HEK293 (cell line): ENCODE data around the gene PRR19.
A peak's percentile ranks its signal among the peaks of the same experiment; 100 is the strongest.

Experiments used
- CTCF ChIA-PET: fragments of 350-600 bp; formaldehyde crosslinking; extraction: SDS; loops from one replicate; lab custom pipeline; 2021; ENCODE audit warnings: antibody characterized with exemption; lab: Yijun Ruan, JAX
- POLR2A ChIA-PET: fragments of 300-600 bp; formaldehyde crosslinking; extraction: SDS; loops from one replicate; lab custom pipeline; 2020; ENCODE audit warnings: antibody characterized with exemption, inconsistent platforms; lab: Yijun Ruan, JAX
- H3K27ac ChIP-seq: fragments of 200-500 bp; sonication (Bioruptor generic); 2 replicates; pipeline ENCODE4 v1.5.1; 2014; ENCODE audit warnings: low read depth, low read length, control low read depth, inconsistent platforms; ENCODE audit errors: extremely low read depth
- H3K36me3 ChIP-seq, 2 experiments: fragments of 200-500 bp in 1 of 2; sonication (Bioruptor generic) in 1 of 2; 1 replicate in 1 of 2; 2 replicates in 1 of 2; pipeline ENCODE4 v1.5.1; 2014 to 2017; ENCODE audit warnings: inconsistent platforms in 2 of 2, low read length in 2 of 2; ENCODE audit not compliant: control insufficient read depth in 2 of 2, insufficient read depth in 1 of 2
- H3K4me1 ChIP-seq: fragments of 200-500 bp; sonication (Bioruptor generic); 2 replicates; pipeline ENCODE4 v1.5.1; 2014; ENCODE audit warnings: mild to moderate bottlenecking, low read length, inconsistent platforms; ENCODE audit not compliant: control insufficient read depth, insufficient read depth
- H3K4me3 ChIP-seq: 2 replicates; pipeline ENCODE4 v1.5.1; 2011; ENCODE audit warnings: low read depth, mild to moderate bottlenecking, control low read depth, low read length, moderate library complexity
- H3K9me3 ChIP-seq: fragments of 200-500 bp; sonication (Bioruptor generic); 2 replicates; pipeline ENCODE4 v1.5.1; 2014; ENCODE audit warnings: low read depth, low read length, inconsistent platforms; ENCODE audit not compliant: control insufficient read depth, insufficient read depth
- KLF1 ChIP-seq: fragments of 450-650 bp; formaldehyde crosslinking; IDR thresholded peaks from 2 replicates; pipeline ENCODE4 v1.5.1; 2016; ENCODE audit warnings: missing biosample characterization, missing genetic modification characterization
- KLF7 ChIP-seq: fragments of 450-650 bp; formaldehyde crosslinking; IDR thresholded peaks from 2 replicates; pipeline ENCODE4 v1.5.1; 2016; ENCODE audit warnings: missing biosample characterization, missing genetic modification characterization, borderline replicate concordance
- MYNN ChIP-seq: fragments of 450-650 bp; formaldehyde crosslinking; IDR thresholded peaks from 2 replicates; pipeline ENCODE4 v1.5.1; 2016; ENCODE audit warnings: missing biosample characterization, missing genetic modification characterization, borderline replicate concordance
- SALL2 ChIP-seq: fragments of 450-650 bp; formaldehyde crosslinking; IDR thresholded peaks from 2 replicates; pipeline ENCODE4 v1.5.0; 2017; ENCODE audit warnings: missing biosample characterization, mild to moderate bottlenecking, missing genetic modification characterization, borderline replicate concordance
- SCRT2 ChIP-seq: fragments of 450-650 bp; formaldehyde crosslinking; IDR thresholded peaks from 2 replicates; pipeline ENCODE4 v1.5.1; 2016; ENCODE audit warnings: missing biosample characterization, missing genetic modification characterization
- SP2 ChIP-seq: fragments of 450-650 bp; formaldehyde crosslinking; IDR thresholded peaks from 2 replicates; pipeline ENCODE4 v1.5.1; 2016; ENCODE audit warnings: missing biosample characterization, missing genetic modification characterization
- ZBTB7A ChIP-seq: fragments of 450-650 bp; formaldehyde crosslinking; IDR thresholded peaks from 2 replicates; pipeline ENCODE4 v1.5.1; 2016; ENCODE audit warnings: low read depth, missing biosample characterization, missing genetic modification characterization
- ZFHX2 ChIP-seq: fragments of 450-650 bp; formaldehyde crosslinking; conservative IDR thresholded peaks from 2 replicates; pipeline ENCODE4 v1.5.1; 2016; ENCODE audit warnings: missing biosample characterization, missing genetic modification characterization
- ZFP41 ChIP-seq: fragments of 450-650 bp; formaldehyde crosslinking; IDR thresholded peaks from 2 replicates; pipeline ENCODE4 v1.5.1; 2016; ENCODE audit warnings: missing biosample characterization, missing genetic modification characterization, borderline replicate concordance
- ZNF16 ChIP-seq: fragments of 450-650 bp; formaldehyde crosslinking; IDR thresholded peaks from 2 replicates; pipeline ENCODE4 v1.5.1; 2016; ENCODE audit warnings: low read depth, missing biosample characterization, missing genetic modification characterization
- ZNF324 ChIP-seq: fragments of 450-650 bp; formaldehyde crosslinking; IDR thresholded peaks from 2 replicates; pipeline ENCODE4 v1.5.1; 2016; ENCODE audit warnings: missing biosample characterization, missing genetic modification characterization
- ZNF341 ChIP-seq: fragments of 450-650 bp; formaldehyde crosslinking; IDR thresholded peaks from 2 replicates; pipeline ENCODE4; 2016; ENCODE audit warnings: low read depth, missing biosample characterization, missing genetic modification characterization
- ZNF366 ChIP-seq: fragments of 450-650 bp; formaldehyde crosslinking; conservative IDR thresholded peaks from 2 replicates; pipeline ENCODE4 v1.5.1; 2016; ENCODE audit warnings: missing biosample characterization, missing genetic modification characterization
- ZNF654 ChIP-seq: fragments of 450-650 bp; formaldehyde crosslinking; IDR thresholded peaks from 2 replicates; pipeline ENCODE4 v1.5.1; 2016; ENCODE audit warnings: low read depth, missing biosample characterization, missing genetic modification characterization
- ZNF658 ChIP-seq: fragments of 450-650 bp; formaldehyde crosslinking; IDR thresholded peaks from 2 replicates; pipeline ENCODE4; 2016; ENCODE audit warnings: missing biosample characterization, missing genetic modification characterization
- ZNF843 ChIP-seq: fragments of 450-650 bp; formaldehyde crosslinking; IDR thresholded peaks from 2 replicates; pipeline ENCODE4 v1.5.1; 2016; ENCODE audit warnings: missing biosample characterization, missing genetic modification characterization
- TF ChIP-seq, protein P1 (sequence below): fragments of 450-650 bp; formaldehyde crosslinking; IDR thresholded peaks from 2 replicates; pipeline ENCODE4 v1.5.1; 2017; ENCODE audit warnings: missing biosample characterization, mild to moderate bottlenecking, missing genetic modification characterization, moderate library complexity
- TF ChIP-seq, protein P2 (sequence below): fragments of 450-650 bp; formaldehyde crosslinking; IDR thresholded peaks from 2 replicates; pipeline ENCODE4 v1.5.1; 2016; ENCODE audit warnings: missing biosample characterization, missing genetic modification characterization
- TF ChIP-seq, protein P3 (sequence below): IDR thresholded peaks from 2 replicates; pipeline ENCODE4 v1.6.1; 2011; ENCODE audit warnings: mild to moderate bottlenecking, low read depth, low read length, borderline replicate concordance
- TF ChIP-seq, protein P4 (sequence below): fragments of 450-650 bp; formaldehyde crosslinking; IDR thresholded peaks from 2 replicates; pipeline ENCODE4 v1.5.1; 2016; ENCODE audit warnings: missing biosample characterization, missing genetic modification characterization
- TF ChIP-seq, protein P5 (sequence below): fragments of 450-650 bp; formaldehyde crosslinking; IDR thresholded peaks from 2 replicates; pipeline ENCODE4 v1.5.1; 2016; ENCODE audit warnings: missing biosample characterization, missing genetic modification characterization

The PRR19 gene

DNA sequence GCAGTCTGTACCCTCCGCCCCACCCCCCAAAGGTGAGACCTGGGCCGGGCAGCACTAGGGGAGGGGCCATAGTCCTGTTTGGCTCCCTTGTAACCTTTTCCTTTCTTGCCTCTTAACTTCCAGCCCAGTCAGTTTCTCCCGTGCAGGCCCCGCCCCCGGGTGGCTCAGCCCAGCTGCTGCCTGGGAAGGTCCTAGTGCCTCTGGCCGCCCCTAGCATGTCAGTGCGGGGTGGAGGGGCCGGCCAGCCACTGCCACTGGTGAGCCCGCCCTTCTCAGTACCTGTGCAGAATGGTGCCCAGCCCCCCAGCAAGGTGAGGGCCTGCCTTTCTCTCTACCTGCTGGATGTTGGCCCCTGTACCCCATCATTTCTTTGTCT is 10.5 kb upstream of the PRR19 start:
- ChIA-PET CTCF (interaction anchor here (0.6 to 1.8 kb wide), 4 partner anchors 10 to 47 kb away, joined by 3 to 7 read pairs (median 4); partner anchors contain the start of gene PRR19), POLR2A (no interaction called here)
- Histone ChIP-seq H3K27ac (no peak overlapping the region), H3K4me3 (no peak overlapping the region), H3K36me3 (peaks cover 15 to 92% of the 10 kb centered on the region in 2 experiments), H3K9me3 (no peaks in the 10 kb centered on the region), H3K4me1 (no peaks in the 10 kb centered on the region)
- TF ChIP-seq ZBTB7A (tag by site-specific recombination) (0 out of 2 replicates have a peak, but pooled peaks have one; percentile 13), MYNN (tag by site-specific recombination) (no peak), ZFP41 (tag by site-specific recombination) (no peak), SCRT2 (tag by site-specific recombination) (no peak), SALL2 (tag by site-specific recombination) (no peak), ZNF658 (tag by site-specific recombination) (no peak), ZNF843 (tag by site-specific recombination) (no peak), SP2 (tag by site-specific recombination) (peak; percentile 57), KLF1 (tag by site-specific recombination) (peak; percentile 37), ZFHX2 (tag by site-specific recombination) (no peak), ZNF16 (tag by site-specific recombination) (no peak), ZNF366 (tag by site-specific recombination) (no peak), ZNF324 (no peak), ZNF341 (tag by site-specific recombination) (no peak), ZNF654 (tag by site-specific recombination) (no peak), KLF7 (no peak)
- TF ChIP-seq, protein P1, sequence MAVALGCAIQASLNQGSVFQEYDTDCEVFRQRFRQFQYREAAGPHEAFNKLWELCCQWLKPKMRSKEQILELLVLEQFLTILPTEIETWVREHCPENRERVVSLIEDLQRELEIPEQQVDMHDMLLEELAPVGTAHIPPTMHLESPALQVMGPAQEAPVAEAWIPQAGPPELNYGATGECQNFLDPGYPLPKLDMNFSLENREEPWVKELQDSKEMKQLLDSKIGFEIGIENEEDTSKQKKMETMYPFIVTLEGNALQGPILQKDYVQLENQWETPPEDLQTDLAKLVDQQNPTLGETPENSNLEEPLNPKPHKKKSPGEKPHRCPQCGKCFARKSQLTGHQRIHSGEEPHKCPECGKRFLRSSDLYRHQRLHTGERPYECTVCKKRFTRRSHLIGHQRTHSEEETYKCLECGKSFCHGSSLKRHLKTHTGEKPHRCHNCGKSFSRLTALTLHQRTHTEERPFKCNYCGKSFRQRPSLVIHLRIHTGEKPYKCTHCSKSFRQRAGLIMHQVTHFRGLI = peak; percentile 53; the same call in 1 of the 2 replicates
- TF ChIP-seq, protein P2, sequence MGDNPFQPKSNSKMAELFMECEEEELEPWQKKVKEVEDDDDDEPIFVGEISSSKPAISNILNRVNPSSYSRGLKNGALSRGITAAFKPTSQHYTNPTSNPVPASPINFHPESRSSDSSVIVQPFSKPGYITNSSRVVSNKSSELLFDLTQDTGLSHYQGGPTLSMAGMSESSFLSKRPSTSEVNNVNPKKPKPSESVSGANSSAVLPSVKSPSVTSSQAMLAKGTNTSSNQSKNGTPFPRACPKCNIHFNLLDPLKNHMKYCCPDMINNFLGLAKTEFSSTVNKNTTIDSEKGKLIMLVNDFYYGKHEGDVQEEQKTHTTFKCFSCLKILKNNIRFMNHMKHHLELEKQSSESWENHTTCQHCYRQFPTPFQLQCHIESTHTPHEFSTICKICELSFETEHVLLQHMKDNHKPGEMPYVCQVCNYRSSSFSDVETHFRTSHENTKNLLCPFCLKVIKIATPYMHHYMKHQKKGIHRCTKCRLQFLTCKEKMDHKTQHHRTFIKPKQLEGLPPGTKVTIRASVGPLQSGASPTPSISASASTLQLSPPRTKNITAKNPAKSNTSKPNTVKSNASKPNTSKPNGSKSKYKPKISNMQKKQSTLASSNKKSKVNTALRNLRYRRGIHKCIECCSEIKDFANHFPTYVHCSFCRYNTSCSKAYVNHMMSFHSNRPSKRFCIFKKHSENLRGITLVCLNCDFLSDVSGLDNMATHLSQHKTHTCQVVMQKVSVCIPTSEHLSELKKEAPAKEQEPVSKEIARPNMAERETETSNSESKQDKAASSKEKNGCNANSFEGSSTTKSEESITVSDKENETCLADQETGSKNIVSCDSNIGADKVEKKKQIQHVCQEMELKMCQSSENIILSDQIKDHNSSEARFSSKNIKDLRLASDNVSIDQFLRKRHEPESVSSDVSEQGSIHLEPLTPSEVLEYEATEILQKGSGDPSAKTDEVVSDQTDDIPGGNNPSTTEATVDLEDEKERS (tag by site-specific recombination) = no peak
- TF ChIP-seq, protein P3, sequence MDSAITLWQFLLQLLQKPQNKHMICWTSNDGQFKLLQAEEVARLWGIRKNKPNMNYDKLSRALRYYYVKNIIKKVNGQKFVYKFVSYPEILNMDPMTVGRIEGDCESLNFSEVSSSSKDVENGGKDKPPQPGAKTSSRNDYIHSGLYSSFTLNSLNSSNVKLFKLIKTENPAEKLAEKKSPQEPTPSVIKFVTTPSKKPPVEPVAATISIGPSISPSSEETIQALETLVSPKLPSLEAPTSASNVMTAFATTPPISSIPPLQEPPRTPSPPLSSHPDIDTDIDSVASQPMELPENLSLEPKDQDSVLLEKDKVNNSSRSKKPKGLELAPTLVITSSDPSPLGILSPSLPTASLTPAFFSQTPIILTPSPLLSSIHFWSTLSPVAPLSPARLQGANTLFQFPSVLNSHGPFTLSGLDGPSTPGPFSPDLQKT = no peak
- TF ChIP-seq, protein P4, sequence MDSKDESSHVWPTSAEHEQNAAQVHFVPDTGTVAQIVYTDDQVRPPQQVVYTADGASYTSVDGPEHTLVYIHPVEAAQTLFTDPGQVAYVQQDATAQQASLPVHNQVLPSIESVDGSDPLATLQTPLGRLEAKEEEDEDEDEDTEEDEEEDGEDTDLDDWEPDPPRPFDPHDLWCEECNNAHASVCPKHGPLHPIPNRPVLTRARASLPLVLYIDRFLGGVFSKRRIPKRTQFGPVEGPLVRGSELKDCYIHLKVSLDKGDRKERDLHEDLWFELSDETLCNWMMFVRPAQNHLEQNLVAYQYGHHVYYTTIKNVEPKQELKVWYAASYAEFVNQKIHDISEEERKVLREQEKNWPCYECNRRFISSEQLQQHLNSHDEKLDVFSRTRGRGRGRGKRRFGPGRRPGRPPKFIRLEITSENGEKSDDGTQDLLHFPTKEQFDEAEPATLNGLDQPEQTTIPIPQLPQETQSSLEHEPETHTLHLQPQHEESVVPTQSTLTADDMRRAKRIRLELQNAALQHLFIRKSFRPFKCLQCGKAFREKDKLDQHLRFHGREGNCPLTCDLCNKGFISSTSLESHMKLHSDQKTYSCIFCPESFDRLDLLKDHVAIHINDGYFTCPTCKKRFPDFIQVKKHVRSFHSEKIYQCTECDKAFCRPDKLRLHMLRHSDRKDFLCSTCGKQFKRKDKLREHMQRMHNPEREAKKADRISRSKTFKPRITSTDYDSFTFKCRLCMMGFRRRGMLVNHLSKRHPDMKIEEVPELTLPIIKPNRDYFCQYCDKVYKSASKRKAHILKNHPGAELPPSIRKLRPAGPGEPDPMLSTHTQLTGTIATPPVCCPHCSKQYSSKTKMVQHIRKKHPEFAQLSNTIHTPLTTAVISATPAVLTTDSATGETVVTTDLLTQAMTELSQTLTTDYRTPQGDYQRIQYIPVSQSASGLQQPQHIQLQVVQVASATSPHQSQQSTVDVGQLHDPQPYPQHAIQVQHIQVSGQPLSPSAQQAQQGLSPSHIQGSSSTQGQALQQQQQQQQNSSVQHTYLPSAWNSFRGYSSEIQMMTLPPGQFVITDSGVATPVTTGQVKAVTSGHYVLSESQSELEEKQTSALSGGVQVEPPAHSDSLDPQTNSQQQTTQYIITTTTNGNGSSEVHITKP (tag by site-specific recombination) = 0 out of 2 replicates have a peak, but pooled peaks have one; percentile 6
- TF ChIP-seq, protein P5, sequence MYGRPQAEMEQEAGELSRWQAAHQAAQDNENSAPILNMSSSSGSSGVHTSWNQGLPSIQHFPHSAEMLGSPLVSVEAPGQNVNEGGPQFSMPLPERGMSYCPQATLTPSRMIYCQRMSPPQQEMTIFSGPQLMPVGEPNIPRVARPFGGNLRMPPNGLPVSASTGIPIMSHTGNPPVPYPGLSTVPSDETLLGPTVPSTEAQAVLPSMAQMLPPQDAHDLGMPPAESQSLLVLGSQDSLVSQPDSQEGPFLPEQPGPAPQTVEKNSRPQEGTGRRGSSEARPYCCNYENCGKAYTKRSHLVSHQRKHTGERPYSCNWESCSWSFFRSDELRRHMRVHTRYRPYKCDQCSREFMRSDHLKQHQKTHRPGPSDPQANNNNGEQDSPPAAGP (tag by site-specific recombination) = no peak
